Choroid plexus epithelial cell (primary cell): ENCODE results near the gene CRACR2A.

ENCODE experiments used
- DNase-seq: peaks from one replicate; pipeline ENCODE4 v3.0.0-alpha.2; 2010; ENCODE audit warnings: low read depth
- H3K4me3 ChIP-seq: 2 replicates; pipeline ENCODE4 v1.5.1; 2011; ENCODE audit warnings: low read depth, mild to moderate bottlenecking, control low read depth, low read length, moderate library complexity
- CTCF ChIP-seq: conservative IDR thresholded peaks from 2 replicates; pipeline ENCODE4 v1.5.1; 2011; ENCODE audit warnings: low read depth, mild to moderate bottlenecking, control low read depth, inconsistent platforms, low read length, moderate library complexity

The CRACR2A gene

DNA sequence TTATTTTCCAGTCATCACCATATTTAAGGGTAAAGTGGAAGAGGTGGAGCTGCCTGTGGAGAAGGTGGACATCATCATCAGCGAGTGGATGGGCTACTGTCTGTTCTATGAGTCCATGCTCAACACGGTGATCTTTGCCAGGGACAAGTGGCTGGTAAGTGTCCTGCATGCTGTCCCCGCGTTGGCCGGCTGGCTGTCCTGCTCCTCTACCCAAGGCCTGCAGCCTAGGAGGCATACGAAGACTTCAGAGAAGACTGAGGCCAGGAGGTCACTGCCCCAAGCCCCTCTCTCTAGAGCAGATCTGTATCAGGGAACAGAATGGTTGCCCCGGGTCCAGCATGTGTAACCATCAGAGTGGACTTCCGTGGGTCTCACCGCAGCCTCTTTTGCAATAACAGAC is 184.2 kb downstream of the CRACR2A start:
- TF ChIP-seq CTCF, result no peak
- no peak overlapping the region for H3K4me3 ChIP-seq
- no peak for DNase-seq

DNA sequence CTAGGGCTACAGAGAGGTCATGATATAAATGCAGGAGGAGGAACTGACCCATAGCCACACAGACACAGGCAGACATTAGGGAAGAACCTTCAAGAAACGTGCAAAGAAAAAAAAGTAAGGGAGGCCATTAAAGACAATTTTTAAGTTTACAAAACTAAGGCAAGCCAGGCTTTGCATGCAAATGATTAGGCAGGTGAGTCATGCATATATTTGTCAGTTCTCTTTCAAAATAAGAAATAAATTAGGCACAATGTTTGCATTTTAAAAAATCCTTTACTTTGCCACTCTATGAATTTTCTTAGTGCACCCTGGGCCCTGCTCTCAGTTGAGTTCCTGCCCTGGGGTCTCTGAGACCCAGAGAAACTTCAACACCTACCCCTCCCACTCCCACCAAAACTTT is 186.9 kb downstream of the CRACR2A start:
- DNase-seq, result no peak
- TF ChIP-seq CTCF, result no peak
- H3K4me3 ChIP-seq, result no peak overlapping the region
